Fibroblast of pulmonary artery (primary cell): ENCODE results near the gene GYG2.

Experiments
- DNase-seq: peaks from one replicate; pipeline ENCODE4 v3.0.0-alpha.2; 2010; ENCODE audit warnings: low read depth
- H3K4me3 ChIP-seq: replicated peaks from 2 replicates; pipeline ENCODE4 v1.5.1; 2011; ENCODE audit warnings: low read depth, mild to moderate bottlenecking, control low read depth, low read length, moderate library complexity
- CTCF ChIP-seq: IDR thresholded peaks from 2 replicates; pipeline ENCODE4 v1.5.1; 2011; ENCODE audit warnings: mild to moderate bottlenecking, control low read depth, low read length, inconsistent platforms; ENCODE audit errors: missing control alignments

Gene GYG2

GRCh38 chrX:2831471-2832228 is 2.9 kb downstream of the GYG2 start:
- DNase-seq: no peak
- no peak for TF ChIP-seq CTCF
- H3K4me3 ChIP-seq: no peak overlapping the region

GRCh38 chrX:2837961-2838360 is 9.2 kb downstream of the GYG2 start:
- no peak for DNase-seq
- no peak overlapping the region for H3K4me3 ChIP-seq
- TF ChIP-seq CTCF: no peak

GRCh38 chrX:2840961-2841360 is 12.2 kb downstream of the GYG2 start:
- no peak for TF ChIP-seq CTCF
- no peak overlapping the region for H3K4me3 ChIP-seq
- no peak for DNase-seq

- no peak for DNase-seq
- no peak overlapping the region for H3K4me3 ChIP-seq
Observed at GRCh38 chrX:2841537-2841936, 12.8 kb downstream of the GYG2 start.

GRCh38 chrX:2846992-2847391 is 18.3 kb downstream of the GYG2 start:
- no peak for TF ChIP-seq CTCF
- DNase-seq: no peak

More at GRCh38 chrX:2841537-2841936, 12.8 kb downstream of the GYG2 start:
- TF ChIP-seq CTCF: no peak

GRCh38 chrX:2848871-2849301 is 20.2 kb downstream of the GYG2 start:
- DNase-seq: peak; percentile 71
- no peak overlapping the region for H3K4me3 ChIP-seq
- no peak for TF ChIP-seq CTCF

More at GRCh38 chrX:2846992-2847391, 18.3 kb downstream of the GYG2 start:
- H3K4me3 ChIP-seq: no peak overlapping the region

GRCh38 chrX:2854918-2855317 is 26.2 kb downstream of the GYG2 start:
- no peak for DNase-seq
- no peak for TF ChIP-seq CTCF
- H3K4me3 ChIP-seq: no peak overlapping the region
